Activated gamma-delta T cell (primary cell): ENCODE data around the gene HLA-B.

Experiments
- DNase-seq: peaks from one replicate; lab custom pipeline; 2025; lab: John Stamatoyannopoulos, UW

The HLA-B gene

DNA sequence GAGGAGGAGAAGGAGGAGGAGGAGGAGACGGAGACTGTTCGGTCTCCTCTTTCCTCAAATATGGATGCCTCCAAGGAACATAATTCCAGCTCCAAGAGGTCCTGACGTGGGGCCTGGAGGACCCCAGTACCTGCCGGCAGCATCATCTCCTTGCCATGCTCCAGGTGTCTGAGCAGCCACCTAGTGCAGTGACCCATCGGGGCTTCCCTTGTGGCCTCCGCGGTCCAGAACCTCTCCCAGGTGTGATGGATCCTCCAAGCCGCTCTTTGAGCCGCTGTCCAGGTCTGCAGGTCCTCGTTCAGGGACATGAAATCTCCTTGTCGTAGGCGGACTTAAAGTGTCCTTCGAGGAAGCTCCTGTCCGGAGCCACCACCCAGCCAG is 49.3 kb downstream of the HLA-B start:
- no peak for DNase-seq

DNA sequence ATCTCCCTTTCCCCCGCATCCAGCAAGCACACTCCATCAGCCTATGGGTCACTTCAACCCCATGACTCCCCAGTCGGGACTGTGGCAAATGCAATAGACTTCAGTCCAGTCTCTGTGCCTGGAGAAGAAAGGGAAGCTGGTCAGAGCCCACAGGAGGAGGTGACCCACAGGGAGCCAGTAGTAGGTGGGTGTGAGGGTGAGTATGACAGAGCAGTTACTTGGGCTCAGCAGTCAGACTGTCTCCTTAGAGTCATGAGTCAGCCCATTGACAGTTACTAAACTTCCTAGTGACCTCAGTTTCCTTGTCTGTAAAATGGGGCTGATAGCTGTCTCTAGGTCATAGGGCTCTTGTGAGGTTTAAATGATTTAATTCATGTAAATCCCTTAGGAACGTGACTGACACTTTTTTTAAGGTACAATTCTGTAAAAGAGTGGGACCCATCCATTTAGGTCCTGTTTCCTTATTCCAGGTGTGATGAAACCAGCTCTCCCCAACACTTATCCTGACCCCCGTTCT is 51.2 kb downstream of the HLA-B start:
- no peak for DNase-seq

DNA sequence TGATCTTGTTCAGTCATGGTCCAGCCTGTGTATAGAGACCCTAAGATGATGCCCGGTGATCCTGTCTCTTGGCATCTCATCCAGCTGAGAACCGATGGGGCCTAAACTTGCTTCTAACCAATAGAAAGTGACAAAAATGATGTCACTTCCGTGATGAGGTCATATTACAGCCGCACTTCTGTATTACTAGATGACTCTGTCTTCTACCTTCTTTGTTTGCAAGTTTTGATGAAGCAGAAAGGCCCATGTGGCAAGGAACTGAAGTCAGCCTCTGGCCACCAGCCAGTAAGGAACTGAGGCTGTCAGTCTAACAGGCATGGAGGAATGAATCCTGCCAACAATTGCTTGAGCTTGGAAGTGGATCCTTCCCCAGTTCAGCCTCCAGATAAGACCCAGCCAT is 52.3 kb downstream of the HLA-B start:
- no peak for DNase-seq
